Measurements from ENCODE around the gene MGAT1.

GRCh38 chr5:180736536-180736935, 66.1 kb downstream of the MGAT1 start:
- no peak for TF ChIP-seq CTCF (IDR thresholded peaks at IDR 0.05; ENCODE audit: insufficient read depth, low read depth, low read length)
- no peak for TF ChIP-seq EZH2 (IDR thresholded peaks at IDR 0.05; ENCODE audit: insufficient read depth, low read length)

All from astrocyte (in vitro differentiated cells and primary cell).